ENCODE data around the gene LRRC42. TPM values are rescaled to one million over a fixed set of nuclear protein-coding genes. Genes with fewer than 3 reads are reported as not detected.
A peak's percentile ranks its signal among the peaks of the same experiment; 100 is the strongest.

The LRRC42 gene
- total RNA-seq, 1 donor from 2014 or later, result 63.5 TPM

GRCh38 chr1:53951697-53952096 lies 5.5 kb downstream of the LRRC42 start:
- TF ChIP-seq CTCF (IDR thresholded peaks at IDR 0.05; ENCODE audit: unreplicated experiment), result no peak
- no peak for DNase-seq (ENCODE audit: low spot score, unreplicated experiment)
- H3K27me3 Mint-ChIP-seq, result no peaks in the 10 kb centered on the region
- H3K27ac Mint-ChIP-seq, result no peak overlapping the region
- no peak overlapping the region for H3K4me3 Mint-ChIP-seq (ENCODE audit: low read depth)
- no peaks in the 10 kb centered on the region for H3K9me3 Mint-ChIP-seq (ENCODE audit: low read depth)
- H3K36me3 Mint-ChIP-seq (ENCODE audit: insufficient read depth), result peaks cover 5% of the 10 kb centered on the region
- H3K4me1 Mint-ChIP-seq (ENCODE audit: low read depth), result peaks cover 29% of the 10 kb centered on the region

DNA sequence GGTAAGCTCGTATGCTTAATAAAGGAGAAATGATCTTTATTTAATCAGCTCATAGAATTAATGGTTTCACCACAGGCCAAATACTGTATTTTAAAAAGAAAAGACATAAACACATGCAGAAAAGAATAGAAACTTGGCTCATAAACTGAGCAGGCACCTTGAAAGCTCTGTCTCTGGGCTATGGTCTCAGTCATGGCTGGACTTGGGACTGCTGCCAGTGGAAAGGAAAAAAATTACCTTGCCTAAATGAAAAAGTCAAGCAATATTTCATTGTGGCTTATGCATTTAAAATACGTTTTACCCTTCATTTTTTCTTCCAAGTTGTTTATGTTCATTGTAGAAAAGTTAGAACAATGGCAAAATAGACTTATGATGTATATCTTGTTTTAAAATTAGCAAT lies 8.0 kb downstream of the LRRC42 start:
- Mint-ChIP-seq H3K4me3 (ENCODE audit: low read depth) (no peak overlapping the region), H3K36me3 (ENCODE audit: insufficient read depth) (peaks cover 8% of the 10 kb centered on the region), H3K27ac (no peak overlapping the region), H3K9me3 (ENCODE audit: low read depth) (no peaks in the 10 kb centered on the region), H3K27me3 (no peaks in the 10 kb centered on the region), H3K4me1 (ENCODE audit: low read depth) (peaks cover 21% of the 10 kb centered on the region)
- no peak for DNase-seq (ENCODE audit: low spot score, unreplicated experiment)
- no peak for TF ChIP-seq CTCF (IDR thresholded peaks at IDR 0.05; ENCODE audit: unreplicated experiment)

DNA sequence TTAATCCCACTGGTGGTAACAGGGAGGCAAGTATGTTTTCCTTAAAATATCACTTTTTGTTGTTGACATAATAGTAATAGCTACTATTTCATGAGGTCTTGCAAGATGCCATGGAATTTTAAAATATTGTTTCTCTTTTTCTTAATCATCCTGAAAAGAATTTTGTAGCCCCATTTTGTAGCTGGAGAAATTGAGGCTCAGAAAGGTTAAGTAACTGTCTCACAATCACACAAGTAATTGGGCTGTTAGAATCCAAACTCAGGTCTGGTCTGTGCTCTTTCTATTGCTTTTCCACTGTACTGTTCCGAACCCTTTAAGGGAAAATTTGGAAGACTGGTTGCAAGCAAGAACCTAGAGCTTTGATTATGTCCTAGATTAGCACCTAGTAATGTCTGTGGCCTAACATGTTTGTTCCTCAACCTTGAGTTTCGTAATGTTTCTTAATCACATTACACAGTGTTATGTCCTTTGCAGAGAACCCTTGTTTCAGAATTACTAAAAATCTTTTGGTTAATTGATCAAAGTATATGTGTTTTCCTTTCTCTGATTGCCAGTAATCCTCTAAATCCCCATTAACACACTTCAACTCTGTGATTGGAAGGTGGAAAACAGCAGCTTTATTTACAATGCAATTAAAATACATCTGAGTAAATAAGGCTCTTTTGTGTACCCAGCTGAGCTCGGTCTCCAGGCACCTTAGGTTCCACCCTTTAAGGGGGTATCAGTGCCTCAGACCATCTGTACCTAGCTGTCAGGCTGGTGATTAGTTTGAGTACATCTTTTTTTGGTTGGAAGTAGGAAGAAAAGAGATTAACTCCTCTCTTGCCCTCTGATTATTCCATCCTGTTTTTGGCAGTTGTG lies 10.4 kb downstream of the LRRC42 start:
- no peak for TF ChIP-seq CTCF (IDR thresholded peaks at IDR 0.05; ENCODE audit: unreplicated experiment)
- no peaks in the 10 kb centered on the region for H3K9me3 Mint-ChIP-seq (ENCODE audit: low read depth)
- no peak overlapping the region for H3K4me3 Mint-ChIP-seq (ENCODE audit: low read depth)
- peaks cover 9% of the 10 kb centered on the region for H3K36me3 Mint-ChIP-seq (ENCODE audit: insufficient read depth)
- peaks cover 10% of the 10 kb centered on the region for H3K4me1 Mint-ChIP-seq (ENCODE audit: low read depth)
- no peak for DNase-seq (ENCODE audit: low spot score, unreplicated experiment)
- H3K27ac Mint-ChIP-seq, result peak overlapping the region; percentile 62
- H3K27me3 Mint-ChIP-seq, result no peaks in the 10 kb centered on the region

DNA sequence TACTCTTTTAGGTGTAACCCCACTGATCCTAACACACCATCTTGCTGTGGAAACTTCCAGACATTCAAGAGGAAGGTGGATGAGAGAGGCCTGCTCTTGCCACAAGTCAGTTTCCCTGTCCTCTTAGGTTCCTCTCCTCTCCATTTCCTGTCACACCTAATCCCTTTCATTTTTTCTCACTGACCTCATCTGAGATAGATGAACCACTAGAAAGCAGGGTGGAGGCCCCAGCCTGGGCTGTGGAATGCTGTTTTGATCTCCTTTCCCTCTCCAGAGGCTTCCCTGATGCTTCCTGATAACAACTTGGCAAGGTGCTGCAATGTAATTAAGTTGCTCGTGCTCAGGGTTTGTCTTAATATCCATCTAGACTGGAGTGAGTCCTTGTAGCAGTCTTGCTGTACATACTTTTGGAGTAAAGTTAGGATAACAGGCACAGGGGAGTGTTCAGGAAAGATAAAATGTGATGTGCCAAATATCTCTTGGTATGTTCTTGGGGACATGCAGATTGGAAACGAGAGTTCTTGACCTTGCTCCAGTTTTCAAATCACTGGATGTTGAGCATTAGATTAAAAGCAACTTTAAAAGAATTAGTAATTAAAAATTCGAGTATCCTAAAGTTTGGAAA lies 11.2 kb downstream of the LRRC42 start:
- no peaks in the 10 kb centered on the region for H3K27me3 Mint-ChIP-seq
- no peak for TF ChIP-seq CTCF (IDR thresholded peaks at IDR 0.05; ENCODE audit: unreplicated experiment)
- H3K4me3 Mint-ChIP-seq (ENCODE audit: low read depth), result no peak overlapping the region
- H3K36me3 Mint-ChIP-seq (ENCODE audit: insufficient read depth), result peaks cover 13% of the 10 kb centered on the region
- H3K9me3 Mint-ChIP-seq (ENCODE audit: low read depth), result no peaks in the 10 kb centered on the region
- DNase-seq (ENCODE audit: low spot score, unreplicated experiment), result no peak
- H3K4me1 Mint-ChIP-seq (ENCODE audit: low read depth), result peaks cover 10% of the 10 kb centered on the region
- peak overlapping the region; percentile 53 for H3K27ac Mint-ChIP-seq

GRCh38 chr1:53959664-53960250 lies 13.6 kb downstream of the LRRC42 start:
- TF ChIP-seq CTCF (IDR thresholded peaks at IDR 0.05; ENCODE audit: unreplicated experiment), result peak; percentile 60
- H3K4me3 Mint-ChIP-seq (ENCODE audit: low read depth), result no peak overlapping the region
- peaks cover 14% of the 10 kb centered on the region for H3K4me1 Mint-ChIP-seq (ENCODE audit: low read depth)

More at GRCh38 chr1:53959664-53960250, 13.6 kb downstream of the LRRC42 start:
- no peaks in the 10 kb centered on the region for H3K9me3 Mint-ChIP-seq (ENCODE audit: low read depth)
- DNase-seq (ENCODE audit: low spot score, unreplicated experiment), result no peak
- peaks cover 23% of the 10 kb centered on the region for H3K36me3 Mint-ChIP-seq (ENCODE audit: insufficient read depth)
- no peaks in the 10 kb centered on the region for H3K27me3 Mint-ChIP-seq
- H3K27ac Mint-ChIP-seq, result no peak overlapping the region
